Glutamatergic neuron (in vitro differentiated cells): ENCODE measurements around the gene COL4A5. TPM values are rescaled to one million over a fixed set of nuclear protein-coding genes. Genes with fewer than 3 reads are reported as not detected.
"Not testable (repeated sequence)": the region's sequence is repeated elsewhere in the genome, so short reads cannot be mapped to it uniquely, and the experiment has no call there.

Experiments used
- DNase-seq: peaks from one replicate; pipeline ENCODE4 v3.0.0; 2022
- H3K27ac Mint-ChIP-seq: one replicate; pipeline ENCODE4 v1.8.0; 2020; ENCODE audit warnings: mild to moderate bottlenecking, mixed read lengths, inconsistent platforms; ENCODE audit not compliant: unreplicated experiment
- H3K27me3 Mint-ChIP-seq: one replicate; pipeline ENCODE4 v1.8.0; 2020; ENCODE audit warnings: mild to moderate bottlenecking, moderate library complexity, mixed read lengths, inconsistent platforms; ENCODE audit not compliant: unreplicated experiment
- H3K36me3 Mint-ChIP-seq: one replicate; pipeline ENCODE4 v1.8.0; 2020; ENCODE audit warnings: mild to moderate bottlenecking, mixed read lengths, inconsistent platforms; ENCODE audit not compliant: unreplicated experiment
- H3K4me1 Mint-ChIP-seq: one replicate; pipeline ENCODE4 v1.8.0; 2020; ENCODE audit warnings: mild to moderate bottlenecking, low read depth, mixed read lengths, inconsistent platforms; ENCODE audit not compliant: unreplicated experiment
- H3K4me3 Mint-ChIP-seq: one replicate; pipeline ENCODE4 v1.8.0; 2020; ENCODE audit warnings: mild to moderate bottlenecking, mixed read lengths, inconsistent platforms; ENCODE audit not compliant: unreplicated experiment
- H3K9me3 Mint-ChIP-seq: one replicate; pipeline ENCODE4 v1.8.0; 2020; ENCODE audit warnings: mild to moderate bottlenecking, moderate library complexity, mixed read lengths, inconsistent platforms; ENCODE audit not compliant: unreplicated experiment
- CTCF ChIP-seq: fragments of 200-600 bp; sonication (generic); IDR thresholded peaks from one replicate; pipeline ENCODE4 v1.5.0; 2021; ENCODE audit not compliant: partially characterized antibody, unreplicated experiment
- long read RNA-seq: library from polyadenylated mRNA; unstranded; transcript quantifications from one replicate; pipeline ENCODE4 v2.0.0, GENCODE V29; 2020; ENCODE audit not compliant: unreplicated experiment
- total RNA-seq: library from RNA; stranded (reverse); fragmentation: NEBNext Ultra II Directional; extraction: Animal tissue kit (Norgen Biotek cat#: 25700); gene quantifications from one replicate; pipeline ENCODE4 v1.2.1, GENCODE V29; 2021; ENCODE audit not compliant: unreplicated experiment

The COL4A5 gene
- total RNA-seq: 3.2 TPM
- long read RNA-seq, partial matches to known transcripts: 0 of 1 reads
- long read RNA-seq, other reads (novel, unspliced or antisense): 1 of 1 reads

GRCh38 chrX:108439426-108439942, at the start of gene COL4A5:
COL4A5 (plus strand) TSS chrX:108439838; CDS start chrX:108440126, 288 bp downstream.
- Mint-ChIP-seq H3K9me3 (no peaks in the 10 kb centered on the region), H3K36me3 (no peaks in the 10 kb centered on the region), H3K27me3 (no peaks in the 10 kb centered on the region), H3K4me1 (peaks cover 5% of the 10 kb centered on the region), H3K27ac (no peak within 1 kb of the TSS), H3K4me3 (peak within 1 kb of the TSS; percentile 88)
- no peak for TF ChIP-seq CTCF
- DNase-seq: peak; percentile 16

GRCh38 chrX:108390976-108391717, 48.5 kb upstream of the COL4A5 start:
- H3K4me1 Mint-ChIP-seq, H3K27ac Mint-ChIP-seq, H3K9me3 Mint-ChIP-seq, H3K36me3 Mint-ChIP-seq, H3K4me3 Mint-ChIP-seq, H3K27me3 Mint-ChIP-seq, DNase-seq: not testable (repeated sequence)

GRCh38 chrX:108396188-108396891, 43.3 kb upstream of the COL4A5 start:
- no peaks in the 10 kb centered on the region for H3K36me3 Mint-ChIP-seq
- H3K27ac Mint-ChIP-seq: no peak overlapping the region
- DNase-seq: no peak
- H3K4me1 Mint-ChIP-seq: no peaks in the 10 kb centered on the region
- H3K9me3 Mint-ChIP-seq: no peaks in the 10 kb centered on the region
- H3K4me3 Mint-ChIP-seq: no peak overlapping the region
- H3K27me3 Mint-ChIP-seq: no peaks in the 10 kb centered on the region
- TF ChIP-seq CTCF: no peak

- Mint-ChIP-seq H3K27ac (no peak overlapping the region), H3K36me3 (no peaks in the 10 kb centered on the region), H3K9me3 (no peaks in the 10 kb centered on the region)
These were observed 42.7 kb upstream of the COL4A5 start for GRCh38 chrX:108396986-108397385.

More at GRCh38 chrX:108396986-108397385, 42.7 kb upstream of the COL4A5 start:
- H3K4me3 Mint-ChIP-seq: no peak overlapping the region
- H3K4me1 Mint-ChIP-seq: no peaks in the 10 kb centered on the region
- TF ChIP-seq CTCF: no peak
- no peak for DNase-seq
- no peaks in the 10 kb centered on the region for H3K27me3 Mint-ChIP-seq
